NCI-H1436 (cell line): ENCODE data around the gene PERM1.

Experiments
- DNase-seq: peaks from one replicate; lab custom pipeline; 2025; lab: John Stamatoyannopoulos, UW

Gene PERM1

DNA sequence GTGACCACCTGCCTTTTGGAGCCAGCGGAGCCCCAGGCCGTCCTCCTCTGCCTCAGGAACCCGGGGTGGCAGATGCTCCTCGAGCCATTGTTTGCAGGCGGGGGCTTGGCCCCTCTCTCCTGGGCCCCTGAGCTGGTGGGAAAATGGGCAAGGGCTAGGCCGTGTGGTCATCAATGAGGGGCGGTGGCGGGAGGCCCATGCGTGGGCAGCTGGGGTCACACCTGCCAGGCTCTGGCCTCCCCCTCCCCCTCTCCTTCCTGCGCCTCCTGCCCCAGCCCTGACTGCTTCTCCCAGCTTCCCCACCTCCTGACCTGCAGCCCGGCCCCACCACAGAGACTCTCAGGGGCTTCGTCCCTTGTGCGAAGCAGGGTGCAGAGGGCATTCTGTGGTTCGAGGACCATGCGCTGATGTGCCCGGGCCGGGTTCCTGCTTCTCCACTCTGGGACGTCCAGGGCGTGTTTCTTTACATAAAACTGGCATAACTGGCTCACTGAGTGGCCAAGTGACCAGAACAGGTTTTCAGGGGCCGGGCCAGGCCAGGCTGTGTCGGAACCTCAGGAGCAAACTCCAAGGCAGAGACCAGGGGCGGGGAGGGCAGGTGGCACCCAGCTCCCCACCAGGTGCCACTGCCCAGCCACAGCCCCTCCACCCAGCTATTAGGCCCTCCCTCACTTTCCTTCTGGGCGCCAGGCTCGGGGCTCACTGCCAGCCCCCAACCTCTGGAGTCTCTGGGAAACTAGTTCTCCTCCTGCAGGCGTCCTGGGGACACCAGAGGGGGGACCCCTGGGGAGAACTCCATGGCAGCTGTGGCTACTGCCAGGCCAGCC is 48.9 kb downstream of the PERM1 start:
- no peak for DNase-seq

DNA sequence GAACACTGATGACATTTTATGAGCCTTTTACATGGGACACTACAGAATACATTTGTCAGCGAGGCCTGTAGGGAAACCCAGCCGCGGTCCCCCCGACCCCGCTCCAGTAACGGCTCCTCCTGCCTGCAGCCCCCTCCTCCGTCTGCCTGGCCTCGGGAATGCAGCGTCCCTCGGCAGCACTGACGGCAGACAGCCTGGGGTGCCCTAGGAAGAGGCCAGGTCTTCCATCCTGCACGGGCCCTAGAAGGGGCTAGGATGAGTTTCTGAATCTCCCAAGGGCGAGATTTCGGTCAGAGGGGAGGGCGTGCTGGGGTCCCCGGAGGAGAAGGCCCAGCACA is 49.8 kb downstream of the PERM1 start:
- DNase-seq, result no peak

DNA sequence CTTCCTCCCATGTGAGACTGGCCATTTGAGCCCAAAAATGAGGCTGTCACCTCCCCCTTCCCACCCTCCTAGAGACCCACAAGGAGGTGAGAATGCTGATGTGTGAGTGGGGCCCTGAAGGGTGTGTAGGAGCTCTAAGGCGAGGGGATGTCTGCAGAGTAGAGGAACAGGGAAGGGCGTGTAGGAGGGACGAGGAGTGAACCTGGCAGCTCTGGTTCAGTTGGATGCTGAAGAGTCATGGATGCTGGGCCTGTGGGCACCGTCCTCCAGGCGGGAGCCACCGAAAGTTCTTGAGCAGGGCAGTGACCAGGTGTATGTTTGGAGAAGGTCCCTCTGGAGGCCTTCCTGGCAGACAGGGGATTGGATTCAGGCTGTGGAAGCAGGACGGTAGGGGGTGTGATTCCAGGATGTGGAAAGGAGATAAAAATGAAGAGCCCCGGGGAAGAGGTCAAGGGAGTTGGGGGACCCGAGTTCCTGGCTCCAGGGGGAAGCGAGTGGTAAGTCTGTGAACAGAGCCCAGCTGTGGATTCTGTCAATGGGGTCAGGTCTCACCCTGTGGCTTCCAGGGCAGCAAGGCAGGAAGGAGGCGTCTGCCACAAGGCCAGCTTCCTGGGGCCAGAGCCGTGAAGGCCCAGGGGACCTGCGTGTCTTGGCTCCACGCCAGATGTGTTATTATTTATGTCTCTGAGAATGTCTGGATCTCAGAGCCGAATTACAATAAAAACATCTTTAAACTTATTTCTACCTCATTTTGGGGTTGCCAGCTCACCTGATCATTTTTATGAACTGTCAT is 50.3 kb downstream of the PERM1 start:
- no peak for DNase-seq

DNA sequence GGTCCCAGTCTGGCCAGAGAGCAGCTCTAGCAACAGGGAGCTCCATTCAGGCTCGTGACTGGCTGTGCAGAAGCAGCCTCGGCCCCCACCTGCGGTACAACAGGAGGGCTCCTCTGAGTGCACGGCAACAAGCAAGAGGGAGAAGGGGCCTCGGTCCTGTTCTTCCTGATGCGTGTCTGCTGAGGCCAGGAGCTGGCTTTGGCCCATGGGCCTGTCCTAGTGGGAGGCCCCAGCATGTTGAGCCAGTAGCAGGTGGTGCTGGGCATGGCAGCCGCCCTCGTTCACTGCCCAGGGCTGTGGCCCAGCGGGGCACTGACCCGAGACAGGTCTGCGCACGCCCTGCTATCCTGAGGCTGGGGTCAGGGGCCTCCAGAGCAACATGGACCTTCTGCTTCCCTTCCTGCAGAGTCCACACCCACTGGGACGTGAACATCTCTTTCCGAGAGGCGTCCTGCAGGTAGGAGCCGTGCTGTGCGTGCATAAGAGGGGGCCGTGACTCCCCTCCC is 51.2 kb downstream of the PERM1 start:
- DNase-seq, result no peak

DNA sequence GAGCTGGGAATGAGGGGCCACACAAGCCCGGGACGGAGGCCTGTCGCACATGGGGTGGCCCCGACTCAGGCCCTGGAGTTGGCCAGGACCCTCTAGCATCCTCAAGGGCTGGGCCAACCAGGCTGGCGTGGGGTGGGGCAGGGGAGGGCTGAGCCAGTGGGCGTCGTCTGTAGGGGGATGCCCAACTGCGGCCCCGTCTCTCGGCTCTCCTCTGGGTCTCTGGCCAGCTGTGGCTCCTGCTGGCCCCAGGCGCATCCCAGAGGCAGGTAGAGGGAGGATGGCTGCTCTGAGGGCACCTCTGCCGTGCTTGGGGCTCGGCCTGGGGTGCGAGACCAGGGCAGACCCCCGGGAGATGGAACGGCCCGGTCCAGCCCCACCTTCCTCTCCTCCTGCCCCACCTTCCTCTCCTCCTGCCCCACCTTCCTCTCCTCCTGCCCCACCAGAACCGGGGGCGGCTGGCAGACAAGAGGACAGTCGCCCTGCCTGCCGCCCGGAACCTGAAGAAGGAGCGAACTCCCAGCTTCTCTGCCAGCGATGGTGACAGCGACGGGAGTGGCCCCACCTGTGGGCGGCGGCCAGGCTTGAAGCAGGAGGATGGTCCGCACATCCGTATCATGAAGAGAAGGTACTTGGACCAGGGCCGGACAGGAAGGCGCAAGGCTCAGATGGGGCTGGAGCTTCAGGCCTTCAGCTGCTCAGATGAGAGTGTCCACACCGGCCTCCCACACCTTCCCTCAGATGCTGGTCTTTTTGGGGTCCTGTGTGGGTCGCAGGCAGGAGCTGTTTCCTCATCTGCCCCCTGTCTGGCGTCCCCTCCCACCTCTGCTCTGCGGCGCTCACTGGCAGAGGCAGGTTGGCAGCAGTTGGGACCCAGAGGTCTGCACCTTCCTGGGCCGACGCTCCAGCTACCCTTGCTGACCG is 51.9 kb downstream of the PERM1 start:
- no peak for DNase-seq

DNA sequence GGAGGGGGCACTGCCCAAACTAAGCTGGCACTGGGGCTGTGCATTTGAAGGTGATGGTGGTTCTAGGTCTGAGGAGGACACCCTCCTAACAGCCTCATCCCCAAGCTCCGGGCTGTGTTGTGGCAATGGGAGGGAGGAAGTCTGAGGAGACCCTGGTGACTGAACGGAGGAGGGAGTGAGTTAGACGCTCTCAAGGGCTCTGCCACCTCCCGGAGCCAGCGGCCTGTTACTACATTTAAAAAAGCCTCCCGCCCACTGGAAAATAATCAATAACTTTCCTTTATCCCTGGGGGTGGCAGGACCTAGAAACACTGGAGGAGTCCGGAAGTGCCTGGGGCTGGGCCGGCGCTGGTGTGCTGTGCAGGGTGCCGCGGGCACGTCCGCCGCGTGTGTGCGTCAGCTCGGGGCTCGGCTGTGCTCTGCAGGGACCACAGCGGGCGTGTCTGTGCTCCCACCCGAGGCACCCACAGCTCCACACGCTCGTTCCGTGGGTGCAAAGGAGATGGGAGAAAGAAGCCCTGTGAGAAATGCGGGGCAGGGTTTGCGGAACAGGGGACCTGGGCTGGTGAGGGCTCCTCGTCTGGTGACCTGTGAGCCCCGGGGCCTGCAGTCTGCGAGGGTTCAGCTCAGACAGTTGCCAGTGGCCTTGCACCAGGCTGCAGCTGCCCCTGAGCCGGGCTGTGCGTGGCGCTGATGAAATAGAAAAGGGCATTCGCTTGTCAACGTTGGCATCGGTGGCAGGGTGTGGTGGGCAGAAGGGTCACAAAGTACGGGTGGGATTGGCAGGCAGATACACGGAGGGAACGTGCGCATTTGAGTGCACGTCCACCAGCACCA is 52.9 kb downstream of the PERM1 start:
- no peak for DNase-seq

DNA sequence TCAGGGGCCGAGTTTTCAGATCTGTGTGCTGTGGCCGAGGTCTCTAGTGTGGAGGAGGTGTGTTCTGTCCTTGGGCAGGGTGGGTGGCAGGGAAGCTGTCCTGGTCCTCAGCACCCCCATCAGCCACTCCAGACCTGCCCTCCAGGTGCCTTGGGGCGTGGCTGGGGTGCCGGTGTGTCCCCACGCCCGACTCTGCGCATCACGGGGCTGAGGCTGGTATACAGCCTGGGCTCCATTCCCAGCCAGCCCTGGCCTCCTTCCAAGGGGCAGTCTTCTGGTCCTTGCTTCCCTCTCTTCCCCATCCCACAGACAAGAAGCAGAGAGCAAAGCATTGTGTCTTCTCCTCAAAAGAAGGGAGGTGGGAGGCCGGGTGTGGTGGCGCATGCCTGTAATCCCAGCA is 54.1 kb downstream of the PERM1 start:
- DNase-seq, result no peak

DNA sequence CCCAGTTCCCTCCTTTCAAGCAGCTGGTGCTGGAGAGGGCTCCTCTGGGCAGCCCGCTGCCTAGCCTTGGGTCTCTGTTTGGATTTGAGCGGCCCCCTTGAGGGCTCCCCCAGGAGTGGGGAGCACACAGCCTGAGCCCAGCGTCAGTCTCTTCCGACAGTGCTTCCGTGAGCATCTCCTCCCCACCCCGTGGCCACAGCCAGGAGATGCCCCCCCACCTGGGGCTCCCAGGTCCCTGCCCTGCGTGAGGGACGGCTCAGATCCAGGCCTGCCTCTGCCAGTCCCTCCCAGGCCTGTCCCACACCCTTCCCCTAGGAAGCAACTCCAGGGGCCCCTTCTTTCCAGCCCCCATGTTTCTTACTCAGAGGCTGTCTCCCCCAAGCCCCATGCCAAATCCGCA is 54.7 kb downstream of the PERM1 start:
- no peak for DNase-seq

DNA sequence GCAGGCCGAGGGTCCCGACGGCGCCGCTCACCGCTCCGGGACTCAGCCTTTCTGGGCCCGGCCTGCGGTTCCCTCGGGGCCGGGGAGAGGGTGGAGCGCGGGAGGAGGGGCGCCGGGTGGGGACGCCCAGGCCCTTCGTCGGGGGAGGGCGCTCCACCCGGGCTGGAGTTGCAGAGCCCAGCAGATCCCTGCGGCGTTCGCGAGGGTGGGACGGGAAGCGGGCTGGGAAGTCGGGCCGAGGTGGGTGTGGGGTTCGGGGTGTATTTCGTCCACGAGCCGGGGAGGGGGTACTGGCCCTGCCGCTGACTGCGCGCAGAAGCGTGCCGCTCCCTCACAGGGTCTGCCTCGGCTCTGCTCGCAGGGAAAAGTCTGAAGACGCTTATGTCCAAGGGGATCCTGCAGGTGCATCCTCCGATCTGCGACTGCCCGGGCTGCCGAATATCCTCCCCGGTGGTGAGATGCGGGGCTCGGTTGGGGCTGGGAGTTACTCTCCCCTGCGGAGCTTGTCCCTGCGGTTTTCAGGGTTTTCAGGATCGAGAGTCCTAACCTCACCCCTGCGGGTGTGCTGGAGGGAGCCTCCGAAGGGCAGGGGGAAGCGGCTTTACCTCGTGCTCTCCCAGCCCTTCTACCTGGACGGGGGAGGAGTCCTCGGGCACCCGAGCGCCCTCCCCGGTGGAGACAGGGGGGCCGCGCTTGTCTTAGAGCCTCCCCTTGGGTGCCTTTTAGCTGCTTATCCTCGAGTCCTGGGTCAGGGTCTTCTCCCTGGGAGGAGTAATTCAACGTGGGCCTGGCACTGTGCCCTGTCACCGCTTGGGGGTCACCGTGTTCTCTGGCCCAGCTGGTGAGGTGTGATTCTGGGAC is 56.1 kb downstream of the PERM1 start:
- DNase-seq, result no peak
